NCI-H187 treated with DMSO at 0.1 percent for 48 hours (cell line): ENCODE measurements around the gene LY6G6C.

Experiments used
- DNase-seq: peaks from one replicate; lab custom pipeline; 2025; lab: John Stamatoyannopoulos, UW

The LY6G6C gene

GRCh38 chr6:31706599-31706998 lies 14.9 kb downstream of the LY6G6C start, which contains the start of gene LY6G6F:
TSS of gene LY6G6F (plus strand) at chr6:31706866. CDS start at chr6:31706907, 41 bp downstream.
- no peak for DNase-seq

- no peak for DNase-seq
Measured at GRCh38 chr6:31705931-31706330, 15.6 kb downstream of the LY6G6C start.

GRCh38 chr6:31702819-31703716 lies 18.5 kb downstream of the LY6G6C start, which contains the start of gene ABHD16A:
TSS of gene ABHD16A (minus strand) at chr6:31703324. CDS start at chr6:31703281, 43 bp downstream.
- peak; percentile 57 for DNase-seq

GRCh38 chr6:31702405-31702818 lies 19.1 kb downstream of the LY6G6C start:
- DNase-seq: no peak

GRCh38 chr6:31701666-31702404 lies 19.7 kb downstream of the LY6G6C start:
- no peak for DNase-seq

- DNase-seq: no peak
Measured at GRCh38 chr6:31700740-31701401, 20.7 kb downstream of the LY6G6C start.

- DNase-seq: no peak
Measured at GRCh38 chr6:31697555-31697954, 24.0 kb downstream of the LY6G6C start.

- DNase-seq: no peak
Measured at GRCh38 chr6:31693535-31693934, 28.0 kb downstream of the LY6G6C start.

- DNase-seq: no peak
Measured at GRCh38 chr6:31692886-31693285, 28.7 kb downstream of the LY6G6C start.

- no peak for DNase-seq
Measured at GRCh38 chr6:31692353-31692752, 29.2 kb downstream of the LY6G6C start.

- no peak for DNase-seq
Measured at GRCh38 chr6:31691564-31692108, 29.9 kb downstream of the LY6G6C start.

GRCh38 chr6:31691078-31691463 lies 30.5 kb downstream of the LY6G6C start:
- no peak for DNase-seq

- no peak for DNase-seq
Measured at GRCh38 chr6:31690231-31691077, 31.1 kb downstream of the LY6G6C start.

- DNase-seq: no peak
Measured at GRCh38 chr6:31689249-31690110, 32.1 kb downstream of the LY6G6C start.

GRCh38 chr6:31687860-31688693 lies 33.5 kb downstream of the LY6G6C start:
- DNase-seq: no peak

GRCh38 chr6:31687321-31687720 lies 34.2 kb downstream of the LY6G6C start:
- DNase-seq: no peak

GRCh38 chr6:31686483-31686882 lies 35.1 kb downstream of the LY6G6C start:
- no peak for DNase-seq

- no peak for DNase-seq
Measured at GRCh38 chr6:31683591-31683990, 38.0 kb downstream of the LY6G6C start.

- DNase-seq: no peak
Measured at GRCh38 chr6:31681135-31681671, 40.3 kb downstream of the LY6G6C start.
